ENCODE measurements around the gene SPOUT1. TPM values are rescaled to one million over a fixed set of nuclear protein-coding genes. Genes with fewer than 3 reads are reported as not detected.

Gene SPOUT1
- polyA plus RNA-seq, 1 donor from 2014 or later, result 34.7 TPM

DNA sequence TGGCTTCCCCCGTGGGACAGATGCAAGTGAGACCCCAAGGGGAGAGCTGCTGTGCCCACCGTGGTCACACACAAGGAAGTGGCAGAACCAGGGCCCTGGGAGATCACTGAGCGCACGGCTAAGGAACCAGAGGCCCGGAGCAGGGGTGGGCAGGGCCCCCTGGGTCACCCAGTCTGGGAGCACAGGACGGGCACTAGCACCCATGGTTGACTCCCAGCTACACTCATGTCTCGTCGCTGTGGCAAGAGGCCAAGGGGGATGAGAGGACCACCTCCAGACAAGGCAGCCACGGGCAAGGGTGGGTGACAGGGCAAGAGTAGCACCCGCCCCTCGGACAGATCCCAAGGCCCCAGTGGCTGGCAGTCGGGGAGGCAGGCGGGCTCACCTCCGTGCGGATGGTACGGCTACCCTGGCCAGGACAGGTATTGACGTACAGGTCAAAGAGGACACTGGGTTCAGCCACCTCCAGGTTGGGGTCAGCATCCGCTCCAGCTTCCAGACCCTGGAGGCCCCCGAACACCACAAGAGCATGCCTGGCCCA, 6.2 kb downstream of the SPOUT1 start:
- H3K9me2 ChIP-seq (ENCODE audit: insufficient read depth, low read length), result no peaks in the 10 kb centered on the region
- H3K9me3 ChIP-seq (ENCODE audit: low read length), result no peaks in the 10 kb centered on the region
- H3K9ac ChIP-seq (ENCODE audit: low read length), result no peak overlapping the region

DNA sequence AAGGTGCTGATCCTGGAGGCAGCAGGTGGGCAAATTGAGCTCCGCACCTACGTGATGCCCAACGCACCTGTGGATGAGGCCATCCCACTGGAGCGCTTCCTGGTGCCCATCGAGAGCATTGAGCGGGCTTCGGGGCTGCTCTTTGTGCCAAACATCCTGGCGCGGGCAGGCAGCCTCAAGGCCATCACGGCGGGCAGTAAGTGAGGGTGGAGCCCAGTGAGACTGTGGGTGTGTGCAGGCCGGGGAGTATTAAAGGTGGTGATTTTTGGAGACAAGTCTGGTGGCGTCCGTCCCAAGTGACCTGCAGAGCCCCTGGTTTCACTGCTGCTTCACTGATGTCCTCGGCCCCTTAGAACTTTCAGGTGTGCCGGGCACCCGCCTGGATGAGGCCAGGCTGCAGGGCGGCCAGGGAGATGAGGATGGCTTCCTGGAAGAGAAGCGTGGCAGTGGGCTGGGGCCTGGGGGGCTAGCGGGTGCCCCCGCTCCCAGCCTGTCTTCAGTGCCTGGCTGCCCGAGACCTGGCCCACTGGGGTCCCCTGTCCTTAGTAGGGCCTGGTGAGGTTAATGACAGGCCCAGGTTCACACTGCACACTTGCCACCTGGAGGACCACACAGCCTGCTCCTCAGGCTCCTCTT, 7.1 kb downstream of the SPOUT1 start:
- Histone ChIP-seq H2AFZ (ENCODE audit: low read depth, low read length) (no peak overlapping the region), H3K4me2 (ENCODE audit: low read length) (no peak overlapping the region), H3K9me2 (ENCODE audit: insufficient read depth, low read length) (no peaks in the 10 kb centered on the region), H3K4me3 (ENCODE audit: low read length) (no peak overlapping the region), H3K27me3 (ENCODE audit: insufficient read depth, low read depth, low read length) (no peaks in the 10 kb centered on the region), H3F3A (ENCODE audit: insufficient read depth, low read length, poor library complexity, severe bottlenecking) (no peaks in the 10 kb centered on the region), H3K79me2 (replicated peaks; ENCODE audit: insufficient read depth, low read length) (no peaks in the 10 kb centered on the region), H3K27ac (ENCODE audit: low read length) (no peak overlapping the region), H4K20me1 (ENCODE audit: insufficient read depth) (no peaks in the 10 kb centered on the region), H3K36me3 (ENCODE audit: insufficient read depth, low read length) (no peaks in the 10 kb centered on the region), H3K9ac (ENCODE audit: low read length) (no peak overlapping the region), H3K9me3 (ENCODE audit: low read length) (no peaks in the 10 kb centered on the region)
- TF ChIP-seq, protein P1, sequence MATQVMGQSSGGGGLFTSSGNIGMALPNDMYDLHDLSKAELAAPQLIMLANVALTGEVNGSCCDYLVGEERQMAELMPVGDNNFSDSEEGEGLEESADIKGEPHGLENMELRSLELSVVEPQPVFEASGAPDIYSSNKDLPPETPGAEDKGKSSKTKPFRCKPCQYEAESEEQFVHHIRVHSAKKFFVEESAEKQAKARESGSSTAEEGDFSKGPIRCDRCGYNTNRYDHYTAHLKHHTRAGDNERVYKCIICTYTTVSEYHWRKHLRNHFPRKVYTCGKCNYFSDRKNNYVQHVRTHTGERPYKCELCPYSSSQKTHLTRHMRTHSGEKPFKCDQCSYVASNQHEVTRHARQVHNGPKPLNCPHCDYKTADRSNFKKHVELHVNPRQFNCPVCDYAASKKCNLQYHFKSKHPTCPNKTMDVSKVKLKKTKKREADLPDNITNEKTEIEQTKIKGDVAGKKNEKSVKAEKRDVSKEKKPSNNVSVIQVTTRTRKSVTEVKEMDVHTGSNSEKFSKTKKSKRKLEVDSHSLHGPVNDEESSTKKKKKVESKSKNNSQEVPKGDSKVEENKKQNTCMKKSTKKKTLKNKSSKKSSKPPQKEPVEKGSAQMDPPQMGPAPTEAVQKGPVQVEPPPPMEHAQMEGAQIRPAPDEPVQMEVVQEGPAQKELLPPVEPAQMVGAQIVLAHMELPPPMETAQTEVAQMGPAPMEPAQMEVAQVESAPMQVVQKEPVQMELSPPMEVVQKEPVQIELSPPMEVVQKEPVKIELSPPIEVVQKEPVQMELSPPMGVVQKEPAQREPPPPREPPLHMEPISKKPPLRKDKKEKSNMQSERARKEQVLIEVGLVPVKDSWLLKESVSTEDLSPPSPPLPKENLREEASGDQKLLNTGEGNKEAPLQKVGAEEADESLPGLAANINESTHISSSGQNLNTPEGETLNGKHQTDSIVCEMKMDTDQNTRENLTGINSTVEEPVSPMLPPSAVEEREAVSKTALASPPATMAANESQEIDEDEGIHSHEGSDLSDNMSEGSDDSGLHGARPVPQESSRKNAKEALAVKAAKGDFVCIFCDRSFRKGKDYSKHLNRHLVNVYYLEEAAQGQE (IDR thresholded peaks at IDR 0.05; ENCODE audit: borderline replicate concordance), result no peak
- TF ChIP-seq, protein P2, sequence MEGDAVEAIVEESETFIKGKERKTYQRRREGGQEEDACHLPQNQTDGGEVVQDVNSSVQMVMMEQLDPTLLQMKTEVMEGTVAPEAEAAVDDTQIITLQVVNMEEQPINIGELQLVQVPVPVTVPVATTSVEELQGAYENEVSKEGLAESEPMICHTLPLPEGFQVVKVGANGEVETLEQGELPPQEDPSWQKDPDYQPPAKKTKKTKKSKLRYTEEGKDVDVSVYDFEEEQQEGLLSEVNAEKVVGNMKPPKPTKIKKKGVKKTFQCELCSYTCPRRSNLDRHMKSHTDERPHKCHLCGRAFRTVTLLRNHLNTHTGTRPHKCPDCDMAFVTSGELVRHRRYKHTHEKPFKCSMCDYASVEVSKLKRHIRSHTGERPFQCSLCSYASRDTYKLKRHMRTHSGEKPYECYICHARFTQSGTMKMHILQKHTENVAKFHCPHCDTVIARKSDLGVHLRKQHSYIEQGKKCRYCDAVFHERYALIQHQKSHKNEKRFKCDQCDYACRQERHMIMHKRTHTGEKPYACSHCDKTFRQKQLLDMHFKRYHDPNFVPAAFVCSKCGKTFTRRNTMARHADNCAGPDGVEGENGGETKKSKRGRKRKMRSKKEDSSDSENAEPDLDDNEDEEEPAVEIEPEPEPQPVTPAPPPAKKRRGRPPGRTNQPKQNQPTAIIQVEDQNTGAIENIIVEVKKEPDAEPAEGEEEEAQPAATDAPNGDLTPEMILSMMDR (IDR thresholded peaks at IDR 0.05; ENCODE audit: poor library complexity, severe bottlenecking), result no peak
- TF ChIP-seq SMC3 (conservative IDR thresholded peaks at IDR 0.05; ENCODE audit: poor library complexity) (no peak), POLR2AphosphoS5 (IDR thresholded peaks at IDR 0.05) (no peak), EZH2 (IDR thresholded peaks at IDR 0.05; ENCODE audit: borderline replicate concordance, insufficient read depth, low read length, poor library complexity, severe bottlenecking) (no peak), TAF1 (IDR thresholded peaks at IDR 0.05; ENCODE audit: low read depth) (no peak), EP300 (conservative IDR thresholded peaks at IDR 0.05; ENCODE audit: poor library complexity, severe bottlenecking) (no peak), MXI1 (conservative IDR thresholded peaks at IDR 0.05; ENCODE audit: poor library complexity, severe bottlenecking) (no peak), RAD21 (conservative IDR thresholded peaks at IDR 0.05) (no peak)

More for the DNA sequence above, 6.2 kb downstream of the SPOUT1 start:
- Histone ChIP-seq H3K27me3 (ENCODE audit: insufficient read depth, low read depth, low read length) (no peaks in the 10 kb centered on the region), H3K4me2 (ENCODE audit: low read length) (no peak overlapping the region), H3K27ac (ENCODE audit: low read length) (no peak overlapping the region), H4K20me1 (ENCODE audit: insufficient read depth) (no peaks in the 10 kb centered on the region), H3K79me2 (replicated peaks; ENCODE audit: insufficient read depth, low read length) (no peaks in the 10 kb centered on the region), H3K36me3 (ENCODE audit: insufficient read depth, low read length) (no peaks in the 10 kb centered on the region), H3F3A (ENCODE audit: insufficient read depth, low read length, poor library complexity, severe bottlenecking) (no peaks in the 10 kb centered on the region), H3K4me3 (ENCODE audit: low read length) (no peak overlapping the region), H2AFZ (ENCODE audit: low read depth, low read length) (no peak overlapping the region)
- TF ChIP-seq EP300 (conservative IDR thresholded peaks at IDR 0.05; ENCODE audit: poor library complexity, severe bottlenecking), result no peak
- TF ChIP-seq MXI1 (conservative IDR thresholded peaks at IDR 0.05; ENCODE audit: poor library complexity, severe bottlenecking), result no peak
- TF ChIP-seq TAF1 (IDR thresholded peaks at IDR 0.05; ENCODE audit: low read depth), result no peak
- TF ChIP-seq, protein P2 (IDR thresholded peaks at IDR 0.05; ENCODE audit: poor library complexity, severe bottlenecking), result no peak
- no peak for TF ChIP-seq EZH2 (IDR thresholded peaks at IDR 0.05; ENCODE audit: borderline replicate concordance, insufficient read depth, low read length, poor library complexity, severe bottlenecking)
- TF ChIP-seq SMC3 (conservative IDR thresholded peaks at IDR 0.05; ENCODE audit: poor library complexity), result no peak
- TF ChIP-seq RAD21 (conservative IDR thresholded peaks at IDR 0.05), result no peak
- TF ChIP-seq POLR2AphosphoS5 (IDR thresholded peaks at IDR 0.05), result no peak
- TF ChIP-seq, protein P1 (IDR thresholded peaks at IDR 0.05; ENCODE audit: borderline replicate concordance), result no peak
